NCI-H2196 (cell line): ENCODE results near the gene MAP3K13.

Experiments used
- DNase-seq: peaks from one replicate; lab custom pipeline; 2025; ENCODE audit not compliant: unreplicated experiment; lab: John Stamatoyannopoulos, UW

MAP3K13 gene

GRCh38 chr3:185504636-185505035 lies 141.7 kb downstream of the MAP3K13 start:
- DNase-seq = no peak

DNA sequence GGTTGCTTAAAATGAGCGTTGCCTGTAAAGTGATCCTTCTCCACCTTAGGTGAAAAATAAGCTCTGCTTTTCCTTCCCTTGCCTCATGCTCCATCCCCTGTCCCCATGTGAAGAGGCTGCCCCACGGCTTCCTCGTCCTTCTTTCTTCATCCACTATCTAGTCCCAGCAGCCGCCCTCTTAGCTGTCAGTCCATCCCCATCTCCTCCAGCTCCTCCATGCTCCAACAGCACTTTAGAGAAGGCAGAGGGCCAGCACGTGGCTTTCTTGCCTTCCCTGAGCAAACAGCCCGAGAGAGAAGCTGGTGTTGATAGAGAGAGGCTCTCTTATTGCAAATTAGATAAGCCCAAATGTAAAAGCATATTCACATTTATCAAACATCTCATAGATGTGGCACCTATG lies 144.9 kb downstream of the MAP3K13 start:
- DNase-seq = no peak

DNA sequence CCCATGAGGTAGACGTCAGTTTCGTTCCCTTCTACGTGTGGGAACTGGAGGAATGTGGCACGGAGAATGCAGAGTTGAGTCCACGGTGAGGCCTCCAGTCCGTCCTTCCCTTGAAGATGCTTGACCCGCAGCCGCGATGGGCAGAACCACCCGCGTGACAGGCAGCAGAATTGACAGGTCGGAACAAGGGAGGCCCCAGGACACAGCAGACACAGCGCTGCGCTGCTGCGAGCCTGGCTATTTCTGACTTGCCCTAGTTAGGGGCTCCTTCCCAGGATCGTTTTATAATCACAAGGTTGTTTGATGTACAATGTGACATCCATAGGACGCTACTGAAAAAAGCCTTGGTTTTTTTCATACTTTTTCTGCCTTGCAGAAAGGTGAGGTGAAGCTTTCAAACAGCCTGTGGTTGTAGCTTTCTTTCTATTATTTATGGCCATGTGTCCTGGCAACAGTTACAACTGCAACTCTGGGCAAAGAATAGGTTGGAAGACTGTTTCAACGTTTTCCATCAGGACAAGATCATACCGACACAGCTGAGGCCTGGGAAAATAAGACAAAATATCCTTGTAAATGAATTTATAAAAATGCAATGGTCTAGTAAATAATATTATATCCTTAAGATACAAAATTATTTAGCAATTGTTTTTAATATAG lies 145.5 kb downstream of the MAP3K13 start:
- no peak for DNase-seq

DNA sequence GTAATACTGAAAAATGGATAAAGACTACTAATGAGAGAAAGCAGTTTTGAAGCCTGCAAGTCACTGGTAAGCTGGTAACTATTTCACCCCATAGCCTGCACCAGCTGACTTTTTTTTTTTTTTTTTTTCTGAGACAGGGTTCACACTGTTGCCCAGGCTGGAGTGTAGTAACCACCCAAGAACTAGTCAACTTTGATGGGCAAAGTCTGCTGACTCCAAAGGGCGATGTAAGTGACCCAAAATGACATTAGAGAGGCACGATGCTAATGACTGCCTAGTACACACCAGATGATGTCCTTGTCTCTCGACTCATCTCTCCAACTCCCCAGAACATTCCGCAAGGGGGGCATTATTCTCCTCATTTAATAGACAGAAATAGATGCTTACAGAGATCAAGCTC lies 148.8 kb downstream of the MAP3K13 start:
- DNase-seq = no peak

- no peak for DNase-seq
These were observed 154.6 kb downstream of the MAP3K13 start for GRCh38 chr3:185517387-185518130.

- no peak for DNase-seq
These were observed 156.1 kb downstream of the MAP3K13 start for GRCh38 chr3:185519021-185519420.

GRCh38 chr3:185521349-185522138 lies 158.6 kb downstream of the MAP3K13 start:
- no peak for DNase-seq

- DNase-seq = no peak
These were observed 163.5 kb downstream of the MAP3K13 start for GRCh38 chr3:185526349-185526951.

DNA sequence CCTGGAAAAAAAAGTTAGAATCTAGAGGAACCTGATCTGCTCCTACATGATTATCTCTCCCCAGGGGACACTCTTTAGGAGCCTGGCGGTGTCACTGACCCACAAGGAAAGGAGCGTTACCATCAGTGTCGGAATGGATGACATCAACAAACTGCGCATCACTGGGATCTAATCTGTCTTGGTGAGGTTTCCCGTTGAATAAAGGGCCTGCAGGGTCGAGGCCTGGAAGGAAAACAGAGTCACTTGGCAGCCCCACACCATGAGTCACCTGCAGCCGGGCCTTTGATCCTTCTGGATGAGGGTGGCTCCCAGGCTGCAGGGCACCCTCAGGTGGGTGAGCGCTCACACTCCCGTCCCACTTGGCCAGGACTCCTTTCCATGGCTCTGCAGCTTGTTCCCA lies 164.4 kb downstream of the MAP3K13 start:
- no peak for DNase-seq

DNA sequence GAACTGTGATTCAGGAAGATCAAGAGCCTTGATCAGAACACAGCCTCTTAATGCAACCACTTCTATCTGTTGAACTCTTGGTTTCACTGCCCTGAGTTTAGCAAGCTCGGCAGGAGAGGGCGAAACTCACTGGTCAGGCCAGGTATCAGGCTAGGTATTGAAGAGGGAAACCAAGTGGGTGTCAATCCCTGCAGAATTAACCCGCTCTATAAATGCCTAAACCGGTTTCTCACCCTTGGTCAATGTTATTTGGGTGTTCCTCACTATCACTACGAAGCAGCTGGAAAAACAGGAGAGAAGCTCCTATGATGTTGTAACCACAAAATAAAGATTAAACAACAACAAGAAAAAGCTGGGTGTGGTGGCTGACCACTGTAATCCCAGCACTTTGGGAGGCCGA lies 165.6 kb downstream of the MAP3K13 start:
- no peak for DNase-seq

GRCh38 chr3:185530856-185531255 lies 167.9 kb downstream of the MAP3K13 start:
- no peak for DNase-seq

DNA sequence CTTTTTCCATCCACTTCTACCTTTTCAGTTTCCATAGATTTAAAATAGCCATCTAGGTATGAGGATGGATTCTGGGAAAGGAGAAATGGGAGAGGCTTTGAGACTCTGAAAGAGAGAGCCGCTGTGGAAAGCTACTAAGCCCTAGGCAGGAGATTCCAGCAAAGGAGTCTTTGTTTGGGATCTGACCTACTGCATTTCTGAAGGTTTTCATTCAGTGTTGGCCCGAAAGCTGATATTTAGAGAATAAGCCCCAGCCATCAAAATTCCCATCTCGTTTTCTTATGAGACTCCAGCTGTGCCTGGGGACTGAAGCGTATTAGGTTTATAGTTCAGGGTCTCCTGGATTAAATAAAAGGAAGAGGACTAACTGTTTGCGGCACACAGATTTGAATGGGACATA lies 170.0 kb downstream of the MAP3K13 start:
- DNase-seq = no peak

GRCh38 chr3:185534511-185534910 lies 171.6 kb downstream of the MAP3K13 start:
- no peak for DNase-seq

GRCh38 chr3:185537369-185537970 lies 174.5 kb downstream of the MAP3K13 start:
- DNase-seq = peak; percentile 69
